ENCODE data around the gene CACHD1.

DNA sequence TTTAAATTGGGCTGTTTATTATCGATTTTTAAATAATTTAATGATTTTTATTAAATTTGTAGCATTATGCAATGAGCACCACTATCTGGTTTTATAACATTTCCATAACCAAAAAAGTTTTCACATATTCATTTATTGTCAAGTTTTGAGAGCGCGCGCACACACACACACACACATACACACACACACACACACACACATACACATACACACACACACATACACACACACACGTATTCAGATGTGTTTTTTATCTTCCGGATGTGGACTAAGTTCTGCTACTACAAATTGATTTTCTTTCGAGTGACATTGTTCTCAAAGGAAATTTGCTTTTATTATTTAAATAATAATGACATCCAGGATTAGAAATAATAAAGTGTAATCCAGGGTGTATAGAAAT is 16.3 kb downstream of the CACHD1 start:
- TF ChIP-seq, protein P1, sequence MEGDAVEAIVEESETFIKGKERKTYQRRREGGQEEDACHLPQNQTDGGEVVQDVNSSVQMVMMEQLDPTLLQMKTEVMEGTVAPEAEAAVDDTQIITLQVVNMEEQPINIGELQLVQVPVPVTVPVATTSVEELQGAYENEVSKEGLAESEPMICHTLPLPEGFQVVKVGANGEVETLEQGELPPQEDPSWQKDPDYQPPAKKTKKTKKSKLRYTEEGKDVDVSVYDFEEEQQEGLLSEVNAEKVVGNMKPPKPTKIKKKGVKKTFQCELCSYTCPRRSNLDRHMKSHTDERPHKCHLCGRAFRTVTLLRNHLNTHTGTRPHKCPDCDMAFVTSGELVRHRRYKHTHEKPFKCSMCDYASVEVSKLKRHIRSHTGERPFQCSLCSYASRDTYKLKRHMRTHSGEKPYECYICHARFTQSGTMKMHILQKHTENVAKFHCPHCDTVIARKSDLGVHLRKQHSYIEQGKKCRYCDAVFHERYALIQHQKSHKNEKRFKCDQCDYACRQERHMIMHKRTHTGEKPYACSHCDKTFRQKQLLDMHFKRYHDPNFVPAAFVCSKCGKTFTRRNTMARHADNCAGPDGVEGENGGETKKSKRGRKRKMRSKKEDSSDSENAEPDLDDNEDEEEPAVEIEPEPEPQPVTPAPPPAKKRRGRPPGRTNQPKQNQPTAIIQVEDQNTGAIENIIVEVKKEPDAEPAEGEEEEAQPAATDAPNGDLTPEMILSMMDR (IDR thresholded peaks at IDR 0.05): no peak
- TF ChIP-seq CHD2 (IDR thresholded peaks at IDR 0.05; ENCODE audit: low read length, partially characterized antibody): no peak
- TF ChIP-seq, protein P2, sequence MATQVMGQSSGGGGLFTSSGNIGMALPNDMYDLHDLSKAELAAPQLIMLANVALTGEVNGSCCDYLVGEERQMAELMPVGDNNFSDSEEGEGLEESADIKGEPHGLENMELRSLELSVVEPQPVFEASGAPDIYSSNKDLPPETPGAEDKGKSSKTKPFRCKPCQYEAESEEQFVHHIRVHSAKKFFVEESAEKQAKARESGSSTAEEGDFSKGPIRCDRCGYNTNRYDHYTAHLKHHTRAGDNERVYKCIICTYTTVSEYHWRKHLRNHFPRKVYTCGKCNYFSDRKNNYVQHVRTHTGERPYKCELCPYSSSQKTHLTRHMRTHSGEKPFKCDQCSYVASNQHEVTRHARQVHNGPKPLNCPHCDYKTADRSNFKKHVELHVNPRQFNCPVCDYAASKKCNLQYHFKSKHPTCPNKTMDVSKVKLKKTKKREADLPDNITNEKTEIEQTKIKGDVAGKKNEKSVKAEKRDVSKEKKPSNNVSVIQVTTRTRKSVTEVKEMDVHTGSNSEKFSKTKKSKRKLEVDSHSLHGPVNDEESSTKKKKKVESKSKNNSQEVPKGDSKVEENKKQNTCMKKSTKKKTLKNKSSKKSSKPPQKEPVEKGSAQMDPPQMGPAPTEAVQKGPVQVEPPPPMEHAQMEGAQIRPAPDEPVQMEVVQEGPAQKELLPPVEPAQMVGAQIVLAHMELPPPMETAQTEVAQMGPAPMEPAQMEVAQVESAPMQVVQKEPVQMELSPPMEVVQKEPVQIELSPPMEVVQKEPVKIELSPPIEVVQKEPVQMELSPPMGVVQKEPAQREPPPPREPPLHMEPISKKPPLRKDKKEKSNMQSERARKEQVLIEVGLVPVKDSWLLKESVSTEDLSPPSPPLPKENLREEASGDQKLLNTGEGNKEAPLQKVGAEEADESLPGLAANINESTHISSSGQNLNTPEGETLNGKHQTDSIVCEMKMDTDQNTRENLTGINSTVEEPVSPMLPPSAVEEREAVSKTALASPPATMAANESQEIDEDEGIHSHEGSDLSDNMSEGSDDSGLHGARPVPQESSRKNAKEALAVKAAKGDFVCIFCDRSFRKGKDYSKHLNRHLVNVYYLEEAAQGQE (IDR thresholded peaks at IDR 0.05; ENCODE audit: low read depth, low read length): no peak
- no peak for TF ChIP-seq FOSL2 (IDR thresholded peaks at IDR 0.05; ENCODE audit: borderline replicate concordance, low read depth)
- TF ChIP-seq, protein P3, sequence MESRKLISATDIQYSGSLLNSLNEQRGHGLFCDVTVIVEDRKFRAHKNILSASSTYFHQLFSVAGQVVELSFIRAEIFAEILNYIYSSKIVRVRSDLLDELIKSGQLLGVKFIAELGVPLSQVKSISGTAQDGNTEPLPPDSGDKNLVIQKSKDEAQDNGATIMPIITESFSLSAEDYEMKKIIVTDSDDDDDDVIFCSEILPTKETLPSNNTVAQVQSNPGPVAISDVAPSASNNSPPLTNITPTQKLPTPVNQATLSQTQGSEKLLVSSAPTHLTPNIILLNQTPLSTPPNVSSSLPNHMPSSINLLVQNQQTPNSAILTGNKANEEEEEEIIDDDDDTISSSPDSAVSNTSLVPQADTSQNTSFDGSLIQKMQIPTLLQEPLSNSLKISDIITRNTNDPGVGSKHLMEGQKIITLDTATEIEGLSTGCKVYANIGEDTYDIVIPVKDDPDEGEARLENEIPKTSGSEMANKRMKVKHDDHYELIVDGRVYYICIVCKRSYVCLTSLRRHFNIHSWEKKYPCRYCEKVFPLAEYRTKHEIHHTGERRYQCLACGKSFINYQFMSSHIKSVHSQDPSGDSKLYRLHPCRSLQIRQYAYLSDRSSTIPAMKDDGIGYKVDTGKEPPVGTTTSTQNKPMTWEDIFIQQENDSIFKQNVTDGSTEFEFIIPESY (IDR thresholded peaks at IDR 0.05; ENCODE audit: borderline replicate concordance, low read depth): no peak
- TF ChIP-seq RAD21 (IDR thresholded peaks at IDR 0.05; ENCODE audit: low read length): no peak
- no peak for TF ChIP-seq YY1 (IDR thresholded peaks at IDR 0.05; ENCODE audit: low read depth)
- no peak for TF ChIP-seq TCF12 (IDR thresholded peaks at IDR 0.05)
- TF ChIP-seq POLR2AphosphoS5 (IDR thresholded peaks at IDR 0.05; ENCODE audit: low read depth, low read length): no peak
- TF ChIP-seq, protein P4, sequence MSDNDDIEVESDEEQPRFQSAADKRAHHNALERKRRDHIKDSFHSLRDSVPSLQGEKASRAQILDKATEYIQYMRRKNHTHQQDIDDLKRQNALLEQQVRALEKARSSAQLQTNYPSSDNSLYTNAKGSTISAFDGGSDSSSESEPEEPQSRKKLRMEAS (IDR thresholded peaks at IDR 0.05; ENCODE audit: low read depth): no peak
- TF ChIP-seq GABPA (IDR thresholded peaks at IDR 0.05; ENCODE audit: low read depth): no peak
- no peak for TF ChIP-seq RCOR1 (IDR thresholded peaks at IDR 0.05; ENCODE audit: low read length)
- TF ChIP-seq NFIC (IDR thresholded peaks at IDR 0.05; ENCODE audit: borderline replicate concordance): no peak
- TF ChIP-seq, protein P5, sequence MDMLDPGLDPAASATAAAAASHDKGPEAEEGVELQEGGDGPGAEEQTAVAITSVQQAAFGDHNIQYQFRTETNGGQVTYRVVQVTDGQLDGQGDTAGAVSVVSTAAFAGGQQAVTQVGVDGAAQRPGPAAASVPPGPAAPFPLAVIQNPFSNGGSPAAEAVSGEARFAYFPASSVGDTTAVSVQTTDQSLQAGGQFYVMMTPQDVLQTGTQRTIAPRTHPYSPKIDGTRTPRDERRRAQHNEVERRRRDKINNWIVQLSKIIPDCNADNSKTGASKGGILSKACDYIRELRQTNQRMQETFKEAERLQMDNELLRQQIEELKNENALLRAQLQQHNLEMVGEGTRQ (IDR thresholded peaks at IDR 0.05; ENCODE audit: borderline replicate concordance, low read depth, low read length): no peak
